Vagina (tissue), 2 donors: ENCODE data around the gene DAB2IP. TPM values are rescaled to one million over a fixed set of nuclear protein-coding genes. Genes with fewer than 3 reads are reported as not detected.
A peak's percentile ranks its signal among the peaks of the same experiment; 100 is the strongest.

Experiments used
- DNase-seq, 2 donors: peaks; one replicate each; pipeline ENCODE4 v3.0.0-alpha.2; 2017; ENCODE audit errors: extremely low spot score in 2 of 2
- H3K27ac ChIP-seq: fragments of 200-600 bp; sonication (generic); one replicate; pipeline ENCODE4 v1.5.1; 2019
- H3K27me3 ChIP-seq: fragments of 200-600 bp; sonication (generic); one replicate; pipeline ENCODE4 v1.5.1; 2019
- H3K36me3 ChIP-seq, 2 donors: fragments of 200-600 bp; sonication (generic); one replicate each; pipeline ENCODE4 v1.5.1; 2017 to 2019
- H3K4me1 ChIP-seq: fragments of 200-600 bp; sonication (generic); one replicate; pipeline ENCODE4 v1.5.1; 2019
- H3K4me3 ChIP-seq, 2 donors: fragments of 200-600 bp; sonication (generic); 1 replicate in 1 of 2; 2 replicates in 1 of 2; pipeline ENCODE4 v1.5.1; 2016 to 2019
- H3K9me3 ChIP-seq: fragments of 200-600 bp; sonication (generic); one replicate; pipeline ENCODE4 v1.5.1; 2019
- POLR2A ChIP-seq, 2 donors: fragments of 450-650 bp; IDR thresholded peaks; one replicate each; pipeline ENCODE4 v1.6.1; 2017; ENCODE audit warnings: antibody characterized with exemption in 2 of 2, mild to moderate bottlenecking in 2 of 2, moderate library complexity in 2 of 2
- POLR2AphosphoS5 ChIP-seq, 2 donors: sonication (generic); formaldehyde crosslinking; IDR thresholded peaks; one replicate each; pipeline ENCODE4 v1.9.0; 2017; ENCODE audit warnings: antibody characterized with exemption in 2 of 2, mild to moderate bottlenecking in 2 of 2, low read depth in 1 of 2; ENCODE audit not compliant: insufficient read depth in 1 of 2
- intact Hi-C: fragments of 100-400 bp; cut with DNase I; formaldehyde crosslinking; loops from one replicate; pipeline ENCODE4 v1.15.1; 2023
- total RNA-seq: library from RNA; depleted of rRNA; stranded (reverse); fragments of >200 nt; gene quantifications from one replicate; pipeline ENCODE4 v1.2.3, GENCODE V29; 2016
- TF ChIP-seq, protein P1 (sequence below), 3 experiments: fragments of 450-650 bp in 2 of 3; fragments of 200-600 bp in 1 of 3; sonication (generic) in 1 of 3; IDR thresholded peaks; one replicate each; pipeline ENCODE4 v1.5.1; 2017 to 2019; ENCODE audit warnings: antibody characterized with exemption in 3 of 3, mild to moderate bottlenecking in 2 of 3, moderate library complexity in 2 of 3

The DAB2IP gene
- total RNA-seq, 1 donor from 2014 or later: 38.8 TPM

DNA sequence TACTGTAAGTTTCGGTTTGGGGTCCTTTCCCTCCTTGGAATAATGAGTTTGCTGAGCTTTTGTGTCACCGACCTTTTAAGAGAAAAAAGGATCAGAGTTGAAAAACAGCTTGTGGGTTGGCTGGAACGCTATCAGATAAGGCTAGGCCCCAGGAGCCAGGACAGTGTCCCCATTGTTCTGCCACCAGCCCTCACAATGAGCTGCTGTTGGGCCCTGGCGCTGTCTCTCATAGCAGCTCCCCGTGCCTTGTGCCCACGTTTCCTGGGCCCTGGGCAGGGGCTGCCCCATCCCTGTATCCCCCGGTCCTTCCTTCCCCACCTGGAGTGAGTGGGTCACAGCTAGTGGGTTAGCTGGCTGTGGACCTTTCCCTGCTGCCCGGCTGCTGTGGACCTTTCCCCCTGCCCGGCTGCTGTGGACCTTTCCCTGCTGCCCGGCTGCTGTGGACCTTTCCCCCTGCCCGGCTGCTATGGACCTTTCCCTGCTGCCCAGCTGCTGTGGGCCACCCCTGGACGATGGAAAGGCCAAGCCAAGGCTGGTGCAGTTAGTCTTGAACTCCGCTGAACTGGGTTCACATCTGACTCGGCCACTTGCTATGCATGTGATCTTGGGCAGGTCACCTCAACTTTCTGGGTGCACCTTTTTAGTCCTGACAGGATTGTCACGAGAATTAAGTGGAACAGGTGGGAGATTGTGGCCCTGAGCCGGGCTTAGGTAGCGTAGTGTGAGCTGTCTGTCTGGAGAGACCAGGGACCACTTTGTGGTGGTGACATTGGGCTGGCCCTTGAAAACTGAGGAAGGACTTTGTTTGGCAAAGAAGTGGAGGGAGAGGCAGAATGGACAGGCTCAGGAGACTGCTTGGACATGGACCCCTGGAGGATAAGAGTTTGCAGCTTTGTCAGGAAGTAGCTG is 99.5 kb downstream of the DAB2IP start:
- intact Hi-C loops: loop anchor here (10.0 kb wide), 1 partner anchor 234 kb away; no protein-coding TSS in a partner anchor
- Histone ChIP-seq H3K36me3 (no peaks in the 10 kb centered on the region), H3K27ac (peak overlapping the region; percentile 5), H3K4me1 (peaks cover 89% of the 10 kb centered on the region), H3K9me3 (no peaks in the 10 kb centered on the region), H3K4me3 (no peak overlapping the region), H3K27me3 (no peaks in the 10 kb centered on the region)
- TF ChIP-seq, protein P1, sequence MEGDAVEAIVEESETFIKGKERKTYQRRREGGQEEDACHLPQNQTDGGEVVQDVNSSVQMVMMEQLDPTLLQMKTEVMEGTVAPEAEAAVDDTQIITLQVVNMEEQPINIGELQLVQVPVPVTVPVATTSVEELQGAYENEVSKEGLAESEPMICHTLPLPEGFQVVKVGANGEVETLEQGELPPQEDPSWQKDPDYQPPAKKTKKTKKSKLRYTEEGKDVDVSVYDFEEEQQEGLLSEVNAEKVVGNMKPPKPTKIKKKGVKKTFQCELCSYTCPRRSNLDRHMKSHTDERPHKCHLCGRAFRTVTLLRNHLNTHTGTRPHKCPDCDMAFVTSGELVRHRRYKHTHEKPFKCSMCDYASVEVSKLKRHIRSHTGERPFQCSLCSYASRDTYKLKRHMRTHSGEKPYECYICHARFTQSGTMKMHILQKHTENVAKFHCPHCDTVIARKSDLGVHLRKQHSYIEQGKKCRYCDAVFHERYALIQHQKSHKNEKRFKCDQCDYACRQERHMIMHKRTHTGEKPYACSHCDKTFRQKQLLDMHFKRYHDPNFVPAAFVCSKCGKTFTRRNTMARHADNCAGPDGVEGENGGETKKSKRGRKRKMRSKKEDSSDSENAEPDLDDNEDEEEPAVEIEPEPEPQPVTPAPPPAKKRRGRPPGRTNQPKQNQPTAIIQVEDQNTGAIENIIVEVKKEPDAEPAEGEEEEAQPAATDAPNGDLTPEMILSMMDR (IDR thresholded peaks at IDR 0.05): no peak
- TF ChIP-seq POLR2A (IDR thresholded peaks at IDR 0.05): no peak
- DNase-seq: no peak

DNA sequence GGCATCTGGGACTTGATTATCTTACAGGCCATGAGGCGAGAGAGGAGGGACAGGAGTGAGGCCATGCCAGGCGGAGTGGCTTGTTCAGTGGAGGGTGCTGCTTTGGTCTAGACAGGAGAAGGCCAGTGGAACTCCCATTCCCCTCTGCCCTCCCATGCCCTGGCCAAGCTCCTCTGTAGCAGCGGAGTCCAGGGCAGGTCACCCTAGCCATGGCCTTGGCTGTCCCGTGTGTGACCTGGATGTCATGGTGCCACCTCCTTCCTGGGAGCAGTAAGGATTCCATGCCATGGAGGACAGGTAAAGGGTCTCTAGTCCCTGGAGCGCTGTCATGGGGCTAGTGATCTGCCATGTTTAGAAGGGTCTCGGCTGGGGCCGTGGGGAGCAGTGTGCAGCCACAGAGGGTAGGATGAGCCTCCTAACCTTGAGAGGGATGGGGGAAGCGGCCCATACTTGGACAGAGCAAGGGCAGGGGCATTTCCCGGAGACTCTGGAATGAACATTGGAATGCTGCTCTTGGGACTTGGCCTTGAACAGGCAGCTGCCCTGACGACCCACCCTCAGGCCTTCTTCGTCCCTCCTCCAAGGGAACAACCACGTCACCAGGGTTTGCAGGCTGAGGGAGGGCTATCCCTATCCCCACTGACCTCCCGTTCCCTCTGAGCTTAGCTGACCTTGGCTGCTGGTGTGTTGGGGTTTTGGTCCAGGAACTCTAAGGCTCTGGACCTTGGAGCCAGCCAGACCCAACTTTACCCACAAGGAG is 100.4 kb downstream of the DAB2IP start:
- Histone ChIP-seq H3K4me1 (peaks cover 89% of the 10 kb centered on the region), H3K27me3 (no peaks in the 10 kb centered on the region), H3K27ac (peak overlapping the region; percentile 5), H3K36me3 (no peaks in the 10 kb centered on the region), H3K9me3 (no peaks in the 10 kb centered on the region), H3K4me3 (no peak overlapping the region)
- intact Hi-C loops: loop anchor here (10.0 kb wide), 1 partner anchor 233 kb away; no protein-coding TSS in a partner anchor
- no peak for DNase-seq
- TF ChIP-seq POLR2A (IDR thresholded peaks at IDR 0.05) (no peak), POLR2AphosphoS5 (IDR thresholded peaks at IDR 0.05; ENCODE audit: insufficient read depth in 1 of 2, low read depth in 1 of 2) (no peak)
- TF ChIP-seq, protein P1 (IDR thresholded peaks at IDR 0.05): no peak

DNA sequence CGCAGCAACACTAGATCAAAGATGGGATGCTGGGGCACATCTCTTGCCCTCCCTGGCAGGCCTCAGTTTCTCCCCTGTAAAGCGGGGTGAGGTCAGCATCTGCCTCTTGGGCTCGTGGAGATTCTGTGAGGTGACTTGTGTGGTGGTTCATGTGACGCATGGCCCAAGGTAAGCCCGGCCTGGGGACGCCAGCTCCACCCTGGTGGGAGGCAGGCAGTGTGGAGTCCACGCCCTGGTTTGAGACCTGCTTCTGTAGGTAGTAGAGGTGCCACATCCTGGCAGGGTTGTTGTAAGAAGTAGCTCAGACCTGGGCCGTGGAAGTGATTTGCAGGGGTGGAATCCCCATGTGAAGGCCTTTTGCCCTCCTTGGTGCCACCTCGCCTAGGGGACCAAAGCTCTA is 101.5 kb downstream of the DAB2IP start:
- Histone ChIP-seq H3K27me3 (no peaks in the 10 kb centered on the region), H3K27ac (peak overlapping the region; percentile 11), H3K36me3 (no peaks in the 10 kb centered on the region), H3K4me3 (no peak overlapping the region), H3K4me1 (peaks cover 91% of the 10 kb centered on the region), H3K9me3 (no peaks in the 10 kb centered on the region)
- intact Hi-C loops: loop anchor here (10.0 kb wide), 1 partner anchor 232 kb away; no protein-coding TSS in a partner anchor
- TF ChIP-seq, protein P1 (IDR thresholded peaks at IDR 0.05): no peak
- TF ChIP-seq POLR2A (IDR thresholded peaks at IDR 0.05) (no peak), POLR2AphosphoS5 (IDR thresholded peaks at IDR 0.05; ENCODE audit: insufficient read depth in 1 of 2, low read depth in 1 of 2) (no peak)
- no peak for DNase-seq

DNA sequence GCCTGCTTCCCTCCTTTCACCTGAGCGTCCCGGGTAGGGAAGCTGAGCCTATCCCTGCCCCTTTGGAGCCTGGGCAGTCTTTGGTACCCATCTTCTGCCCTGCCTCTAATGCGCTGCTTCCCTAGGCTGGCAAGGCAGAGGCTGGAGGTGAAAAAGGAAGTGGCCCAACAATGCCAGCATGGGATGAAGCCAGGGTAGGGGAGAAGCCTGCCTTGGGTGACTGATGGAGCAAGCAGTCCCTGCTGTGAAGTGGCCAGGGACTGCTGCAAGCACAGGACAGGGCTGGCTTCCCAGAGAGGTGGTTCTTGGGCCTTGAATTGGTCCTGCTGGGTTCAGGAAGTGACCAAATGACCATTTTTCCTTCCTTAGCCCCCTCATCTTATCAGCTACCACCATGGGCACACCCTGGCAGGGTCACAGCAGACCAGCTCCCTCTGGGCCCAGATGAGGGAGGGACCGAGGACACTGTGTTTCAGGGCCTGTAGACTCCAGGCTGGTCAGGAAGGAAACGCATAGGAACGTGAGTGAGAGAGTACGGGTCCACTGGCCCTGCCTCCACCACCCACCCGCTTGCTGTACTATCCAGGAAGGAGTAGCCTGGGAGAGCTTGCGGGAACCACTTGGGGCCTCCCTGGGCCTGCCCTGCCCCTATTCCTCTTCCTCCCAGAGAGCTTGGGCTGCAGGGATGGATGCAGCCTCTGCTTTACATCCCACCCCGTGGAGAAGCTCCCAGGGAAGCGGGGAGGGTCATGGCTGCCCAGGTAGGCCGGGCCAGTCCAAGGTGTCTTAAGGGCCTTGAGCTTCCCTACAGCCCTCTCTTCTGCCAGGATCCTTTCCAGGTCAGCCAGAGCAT is 102.6 kb downstream of the DAB2IP start:
- TF ChIP-seq POLR2A (IDR thresholded peaks at IDR 0.05) (no peak), POLR2AphosphoS5 (IDR thresholded peaks at IDR 0.05; ENCODE audit: insufficient read depth in 1 of 2, low read depth in 1 of 2) (no peak)
- TF ChIP-seq, protein P1 (IDR thresholded peaks at IDR 0.05): no peak
- Histone ChIP-seq H3K36me3 (peaks cover 0 to 7% of the 10 kb centered on the region in 2 donors), H3K27me3 (no peaks in the 10 kb centered on the region), H3K4me1 (peaks cover 80% of the 10 kb centered on the region), H3K27ac (peak overlapping the region; percentile 8), H3K9me3 (no peaks in the 10 kb centered on the region), H3K4me3 (no peak overlapping the region)
- DNase-seq: no peak
- intact Hi-C loops: loop anchor here (10.0 kb wide), 1 partner anchor 231 kb away; no protein-coding TSS in a partner anchor
